Measurements from ENCODE around the gene CLEC2A.

CLEC2A gene

DNA sequence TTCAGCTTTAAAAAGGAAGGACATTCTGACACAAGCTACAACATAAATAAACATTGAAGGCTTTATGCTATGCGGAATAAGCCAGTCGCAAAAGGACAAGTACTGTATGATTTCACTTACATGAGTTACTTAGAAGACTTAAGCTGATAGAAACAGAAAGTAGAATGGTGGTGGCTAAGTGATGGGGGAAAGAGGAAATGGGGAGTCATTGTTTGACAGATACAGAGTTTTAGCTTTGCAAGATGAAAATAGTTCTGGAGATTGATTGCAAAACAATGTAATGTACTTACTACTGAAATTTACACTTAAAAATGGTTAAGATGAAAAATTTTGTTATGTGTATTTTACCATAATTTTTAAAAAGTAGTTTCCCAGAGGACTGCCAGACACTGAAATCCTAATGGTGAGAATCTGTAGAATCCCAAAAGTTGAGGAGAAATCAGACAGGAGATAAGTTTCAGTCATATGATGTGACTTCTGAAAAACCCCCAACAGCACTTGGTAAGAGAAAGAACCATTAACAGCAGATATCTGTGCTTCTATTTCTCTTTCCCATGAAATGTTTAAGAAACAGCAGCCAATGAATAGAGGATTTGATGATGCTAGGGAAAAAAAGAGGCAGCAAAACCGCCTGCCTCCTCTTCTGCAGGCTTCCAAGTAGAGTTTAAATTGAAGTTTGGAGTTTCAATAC, 16.6 kb upstream of the CLEC2A start:
- DNase-seq (ENCODE audit: low spot score) = peak; percentile 70
- in situ Hi-C loops (cut with MboI; ENCODE audit: low pct_unique_long_range_greater_than_20kb, low sequenced_read_pairs, unreplicated experiment) = no loop called here
- TF ChIP-seq, protein P1, sequence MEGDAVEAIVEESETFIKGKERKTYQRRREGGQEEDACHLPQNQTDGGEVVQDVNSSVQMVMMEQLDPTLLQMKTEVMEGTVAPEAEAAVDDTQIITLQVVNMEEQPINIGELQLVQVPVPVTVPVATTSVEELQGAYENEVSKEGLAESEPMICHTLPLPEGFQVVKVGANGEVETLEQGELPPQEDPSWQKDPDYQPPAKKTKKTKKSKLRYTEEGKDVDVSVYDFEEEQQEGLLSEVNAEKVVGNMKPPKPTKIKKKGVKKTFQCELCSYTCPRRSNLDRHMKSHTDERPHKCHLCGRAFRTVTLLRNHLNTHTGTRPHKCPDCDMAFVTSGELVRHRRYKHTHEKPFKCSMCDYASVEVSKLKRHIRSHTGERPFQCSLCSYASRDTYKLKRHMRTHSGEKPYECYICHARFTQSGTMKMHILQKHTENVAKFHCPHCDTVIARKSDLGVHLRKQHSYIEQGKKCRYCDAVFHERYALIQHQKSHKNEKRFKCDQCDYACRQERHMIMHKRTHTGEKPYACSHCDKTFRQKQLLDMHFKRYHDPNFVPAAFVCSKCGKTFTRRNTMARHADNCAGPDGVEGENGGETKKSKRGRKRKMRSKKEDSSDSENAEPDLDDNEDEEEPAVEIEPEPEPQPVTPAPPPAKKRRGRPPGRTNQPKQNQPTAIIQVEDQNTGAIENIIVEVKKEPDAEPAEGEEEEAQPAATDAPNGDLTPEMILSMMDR (IDR thresholded peaks at IDR 0.05; ENCODE audit: extremely low read depth, insufficient read depth, missing control alignments) = no peak

DNA sequence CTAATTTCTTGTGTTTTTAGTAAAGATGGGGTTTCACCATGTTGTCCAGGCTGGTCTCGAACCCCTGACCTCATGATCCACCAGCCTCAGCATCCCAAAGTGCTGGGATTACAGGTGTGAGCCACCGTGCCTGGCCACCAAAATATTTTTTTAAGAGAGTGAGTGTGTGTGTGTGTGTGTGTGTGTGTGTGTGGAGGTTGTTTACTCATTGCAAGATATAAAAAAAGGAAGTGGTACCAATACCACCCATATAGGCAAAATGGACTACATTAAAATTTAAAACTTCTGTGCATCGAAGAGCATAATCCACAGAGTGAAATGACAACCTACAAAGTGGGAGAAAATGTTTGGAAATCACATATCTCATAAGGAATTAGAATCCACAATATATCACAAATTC, 15.5 kb upstream of the CLEC2A start:
- in situ Hi-C loops (cut with MboI; ENCODE audit: low pct_unique_long_range_greater_than_20kb, low sequenced_read_pairs, unreplicated experiment) = no loop called here
- TF ChIP-seq, protein P1 (IDR thresholded peaks at IDR 0.05; ENCODE audit: extremely low read depth, insufficient read depth, missing control alignments) = no peak
- no peak for DNase-seq (ENCODE audit: low spot score)

DNA sequence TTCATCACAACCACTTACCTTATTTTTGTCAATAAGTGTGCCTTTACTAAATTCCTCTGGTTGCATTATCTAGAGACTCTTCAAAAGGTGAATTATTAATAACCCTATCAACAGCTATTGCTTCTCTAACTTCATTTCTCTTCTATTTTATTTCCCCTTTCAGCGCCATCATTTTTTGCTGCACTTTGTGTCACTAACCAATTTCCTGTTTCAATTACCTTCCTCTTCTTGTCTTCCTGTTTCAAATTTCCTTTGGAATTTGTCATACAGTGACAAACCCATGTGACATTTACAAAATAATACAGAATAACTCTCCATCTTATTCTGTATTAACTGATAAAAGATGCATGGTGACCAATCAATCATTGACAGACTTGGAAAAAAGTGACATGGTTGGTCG, 12.2 kb upstream of the CLEC2A start:
- no peak for DNase-seq (ENCODE audit: low spot score)
- TF ChIP-seq, protein P1 (IDR thresholded peaks at IDR 0.05; ENCODE audit: extremely low read depth, insufficient read depth, missing control alignments) = no peak
- in situ Hi-C loops (cut with MboI; ENCODE audit: low pct_unique_long_range_greater_than_20kb, low sequenced_read_pairs, unreplicated experiment) = no loop called here

DNA sequence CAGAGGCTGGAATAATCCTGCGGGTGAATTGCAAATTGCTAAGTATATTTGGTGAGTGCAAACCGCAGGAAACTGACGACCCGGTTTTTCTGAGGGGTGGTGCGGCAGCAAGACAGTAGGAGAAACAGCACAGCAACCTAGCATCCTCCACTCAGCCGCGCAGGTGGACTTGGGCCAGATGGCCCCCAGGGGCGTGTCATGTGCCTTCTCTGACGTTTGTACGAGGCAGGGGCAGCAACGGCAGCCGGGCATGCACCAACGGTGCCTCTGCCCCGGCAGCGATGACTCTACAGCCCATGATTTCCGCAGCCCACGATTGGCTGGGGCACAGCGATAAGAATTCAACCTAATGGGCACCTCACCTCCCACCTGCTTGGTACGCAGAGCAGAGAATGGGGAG, 11.1 kb upstream of the CLEC2A start:
- DNase-seq (ENCODE audit: low spot score) = no peak
- TF ChIP-seq, protein P1 (IDR thresholded peaks at IDR 0.05; ENCODE audit: extremely low read depth, insufficient read depth, missing control alignments) = no peak
- in situ Hi-C loops (cut with MboI; ENCODE audit: low pct_unique_long_range_greater_than_20kb, low sequenced_read_pairs, unreplicated experiment) = no loop called here

DNA sequence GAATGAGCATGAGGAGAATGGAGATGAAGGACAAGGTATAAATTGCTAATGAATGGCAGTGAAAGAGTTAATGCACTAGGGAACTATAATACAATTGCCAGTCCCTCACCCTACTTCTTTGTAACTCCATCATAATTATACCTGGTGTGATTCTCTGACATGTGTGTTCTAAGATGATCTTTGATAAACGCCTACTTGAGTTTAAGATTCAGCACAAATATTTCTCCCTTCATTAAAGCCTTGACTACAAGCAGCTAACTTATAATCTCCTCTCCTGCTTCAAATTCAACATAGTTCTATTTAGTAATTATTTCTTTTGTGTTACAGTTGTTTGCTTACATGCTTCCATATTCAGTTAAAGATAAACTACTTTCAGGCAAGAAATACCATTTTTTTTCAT, 9.7 kb upstream of the CLEC2A start:
- TF ChIP-seq, protein P1 (IDR thresholded peaks at IDR 0.05; ENCODE audit: extremely low read depth, insufficient read depth, missing control alignments) = no peak
- no peak for DNase-seq (ENCODE audit: low spot score)
- in situ Hi-C loops (cut with MboI; ENCODE audit: low pct_unique_long_range_greater_than_20kb, low sequenced_read_pairs, unreplicated experiment) = no loop called here

DNA sequence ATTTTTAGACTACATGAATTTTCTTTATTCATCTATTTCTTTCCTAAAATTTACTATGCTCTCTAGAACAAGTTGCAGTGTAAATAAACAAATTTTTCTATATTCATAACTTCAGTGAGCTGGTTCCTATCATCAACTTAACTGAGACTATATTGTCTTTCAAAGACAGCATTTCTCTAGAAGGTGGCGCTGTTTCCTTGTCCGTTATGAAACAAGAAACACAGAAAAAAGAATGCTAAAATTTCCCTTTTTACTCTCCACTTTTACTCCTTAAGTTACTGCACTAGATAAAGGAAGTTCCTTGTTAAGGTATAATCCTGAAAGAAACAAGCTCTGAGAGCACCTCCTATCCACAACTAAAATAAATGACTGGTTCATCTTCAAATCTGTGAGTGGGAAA, 8.2 kb upstream of the CLEC2A start:
- peak; percentile 35 for DNase-seq (ENCODE audit: low spot score)
- in situ Hi-C loops (cut with MboI; ENCODE audit: low pct_unique_long_range_greater_than_20kb, low sequenced_read_pairs, unreplicated experiment) = no loop called here
- TF ChIP-seq, protein P1 (IDR thresholded peaks at IDR 0.05; ENCODE audit: extremely low read depth, insufficient read depth, missing control alignments) = peak; percentile 59
